Progenitor cell of endocrine pancreas (in vitro differentiated cells): ENCODE results near the gene TACR1. TPM values are rescaled to one million over a fixed set of nuclear protein-coding genes. Genes with fewer than 3 reads are reported as not detected.
"Not testable (repeated sequence)": the region's sequence is repeated elsewhere in the genome, so short reads cannot be mapped to it uniquely, and the experiment has no call there.

Source experiments
- DNase-seq: peaks from one replicate; pipeline ENCODE4 v3.0.0; 2021; ENCODE audit warnings: low spot score; ENCODE audit not compliant: unreplicated experiment
- H3K27ac Mint-ChIP-seq: 2 replicates; pipeline ENCODE4 v1.8.0; 2021; ENCODE audit warnings: mild to moderate bottlenecking, moderate library complexity, mixed read lengths
- H3K27me3 Mint-ChIP-seq: 2 replicates; pipeline ENCODE4 v1.8.0; 2021; ENCODE audit warnings: mixed read lengths
- H3K36me3 Mint-ChIP-seq: 2 replicates; pipeline ENCODE4 v1.8.0; 2022; ENCODE audit warnings: mixed read lengths; ENCODE audit not compliant: insufficient read depth
- H3K4me1 Mint-ChIP-seq: 2 replicates; pipeline ENCODE4 v1.8.0; 2021; ENCODE audit warnings: low read depth, mixed read lengths
- H3K4me3 Mint-ChIP-seq: 2 replicates; pipeline ENCODE4 v1.8.0; 2021; ENCODE audit warnings: low read depth, mild to moderate bottlenecking, moderate library complexity, mixed read lengths
- H3K9me3 Mint-ChIP-seq: 2 replicates; pipeline ENCODE4 v1.8.0; 2021; ENCODE audit warnings: low read depth, mixed read lengths
- CTCF ChIP-seq: fragments of 200-600 bp; sonication (generic); IDR thresholded peaks from one replicate; pipeline ENCODE4 v1.5.0; 2021; ENCODE audit warnings: antibody characterized with exemption, mild to moderate bottlenecking; ENCODE audit not compliant: unreplicated experiment
- total RNA-seq: library from RNA; stranded (reverse); gene quantifications from 2 replicates; pipeline ENCODE4 v1.2.1, GENCODE V29; 2021

TACR1 gene
- total RNA-seq, 1 donor from 2014 or later: 0.55 TPM

- TF ChIP-seq CTCF: no peak
- H3K27me3 Mint-ChIP-seq: no peaks in the 10 kb centered on the region
- H3K9me3 Mint-ChIP-seq: peaks cover 11% of the 10 kb centered on the region
- H3K27ac Mint-ChIP-seq: no peak overlapping the region
- no peaks in the 10 kb centered on the region for H3K4me1 Mint-ChIP-seq
- no peak overlapping the region for H3K4me3 Mint-ChIP-seq
- peaks cover 5% of the 10 kb centered on the region for H3K36me3 Mint-ChIP-seq
- DNase-seq: no peak
These were observed 52.6 kb downstream of the TACR1 start for GRCh38 chr2:75146606-75147332.

- not testable (repeated sequence) for H3K27me3 Mint-ChIP-seq, H3K4me3 Mint-ChIP-seq, H3K27ac Mint-ChIP-seq, H3K36me3 Mint-ChIP-seq, DNase-seq, H3K4me1 Mint-ChIP-seq
- peaks cover 11% of the 10 kb centered on the region for H3K9me3 Mint-ChIP-seq
These were observed 53.1 kb downstream of the TACR1 start for GRCh38 chr2:75146221-75146605.

GRCh38 chr2:75142081-75142480 lies 57.2 kb downstream of the TACR1 start:
- H3K27me3 Mint-ChIP-seq: no peaks in the 10 kb centered on the region
- no peaks in the 10 kb centered on the region for H3K36me3 Mint-ChIP-seq
- no peak overlapping the region for H3K27ac Mint-ChIP-seq
- H3K4me1 Mint-ChIP-seq: peaks cover 2% of the 10 kb centered on the region
- TF ChIP-seq CTCF: no peak
- H3K9me3 Mint-ChIP-seq: no peaks in the 10 kb centered on the region
- DNase-seq: no peak
- H3K4me3 Mint-ChIP-seq: no peak overlapping the region

- H3K9me3 Mint-ChIP-seq: no peaks in the 10 kb centered on the region
- no peak for DNase-seq
These were observed 59.0 kb downstream of the TACR1 start for GRCh38 chr2:75140288-75140687.

GRCh38 chr2:75139171-75139570 lies 60.1 kb downstream of the TACR1 start:
- DNase-seq: no peak
- Mint-ChIP-seq H3K27ac (no peak overlapping the region), H3K4me3 (no peak overlapping the region), H3K27me3 (no peaks in the 10 kb centered on the region), H3K9me3 (no peaks in the 10 kb centered on the region), H3K4me1 (peaks cover 10% of the 10 kb centered on the region), H3K36me3 (no peaks in the 10 kb centered on the region)
- TF ChIP-seq CTCF: no peak

More at GRCh38 chr2:75140288-75140687, 59.0 kb downstream of the TACR1 start:
- no peaks in the 10 kb centered on the region for H3K27me3 Mint-ChIP-seq
- H3K4me1 Mint-ChIP-seq: peaks cover 2% of the 10 kb centered on the region
- no peak overlapping the region for H3K27ac Mint-ChIP-seq
- H3K4me3 Mint-ChIP-seq: no peak overlapping the region
- H3K36me3 Mint-ChIP-seq: no peaks in the 10 kb centered on the region
- no peak for TF ChIP-seq CTCF

- DNase-seq: no peak
- no peaks in the 10 kb centered on the region for H3K27me3 Mint-ChIP-seq
- no peak for TF ChIP-seq CTCF
- H3K36me3 Mint-ChIP-seq: no peaks in the 10 kb centered on the region
- no peaks in the 10 kb centered on the region for H3K9me3 Mint-ChIP-seq
- no peak overlapping the region for H3K4me3 Mint-ChIP-seq
- H3K27ac Mint-ChIP-seq: no peak overlapping the region
- H3K4me1 Mint-ChIP-seq: peaks cover 11% of the 10 kb centered on the region
These were observed 60.8 kb downstream of the TACR1 start for GRCh38 chr2:75138528-75138927.
